Heart left ventricle (tissue), 16 donors: ENCODE measurements around the gene PLXNA1. TPM values are rescaled to one million over a fixed set of nuclear protein-coding genes. Genes with fewer than 3 reads are reported as not detected.

Experiments used
- ATAC-seq, 4 donors: fragments of 200-7000 bp; cut with Tn5 transposase; one replicate each; pipeline ENCODE4 v1.9.1; 2020 to 2022; ENCODE audit warnings: moderate library complexity in 4 of 4, mild to moderate bottlenecking in 3 of 4, moderate number of reproducible peaks in 1 of 4
- DNase-seq, 5 donors: peaks; one replicate each; pipeline ENCODE4 v3.0.0-alpha.2; 2020
- H3K27ac ChIP-seq, 12 donors: fragments of 200-600 bp; sonication (generic) in 4 of 12; one replicate each; pipeline versions ENCODE4 v1.5.0 to v1.8.0; 2016 to 2022; ENCODE audit warnings: mild to moderate bottlenecking in 2 of 12
- H3K27me3 ChIP-seq, 9 donors: fragments of 200-600 bp; sonication (generic) in 2 of 9; one replicate each; pipeline versions ENCODE4 v1.5.1 to v1.8.0; 2016 to 2022; ENCODE audit warnings: mild to moderate bottlenecking in 3 of 9
- H3K36me3 ChIP-seq, 9 donors: fragments of 200-600 bp; sonication (generic) in 2 of 9; one replicate each; pipeline versions ENCODE4 v1.5.0 to v1.8.0; 2018 to 2022; ENCODE audit warnings: mild to moderate bottlenecking in 2 of 9
- H3K4me1 ChIP-seq, 12 donors: fragments of 200-600 bp; sonication (generic) in 4 of 12; one replicate each; pipeline versions ENCODE4 v1.5.0 to v1.8.0; 2016 to 2022; ENCODE audit warnings: mild to moderate bottlenecking in 3 of 12
- H3K4me3 ChIP-seq, 12 donors: fragments of 200-600 bp; sonication (generic) in 4 of 12; one replicate each; pipeline versions ENCODE4 v1.5.0 to v1.8.0; 2017 to 2022; ENCODE audit warnings: mild to moderate bottlenecking in 9 of 12, moderate library complexity in 4 of 12
- H3K9me3 ChIP-seq, 12 donors: fragments of 200-600 bp; sonication (generic) in 4 of 12; one replicate each; pipeline versions ENCODE4 v1.5.0 to v1.8.0; 2016 to 2022; ENCODE audit warnings: mild to moderate bottlenecking in 1 of 12
- CTCF ChIP-seq, 12 donors: fragments of 200-600 bp; sonication (generic) in 4 of 12; IDR thresholded peaks; one replicate each; pipeline versions ENCODE4 v1.5.0 to v1.8.0; 2018 to 2022; ENCODE audit warnings: antibody characterized with exemption in 12 of 12, mild to moderate bottlenecking in 5 of 12
- POLR2A ChIP-seq, 2 donors: fragments of 450-650 bp; IDR thresholded peaks; one replicate each; pipeline ENCODE4 v1.6.1; 2017; ENCODE audit warnings: antibody characterized with exemption in 2 of 2, mild to moderate bottlenecking in 2 of 2, moderate library complexity in 2 of 2
- WGBS, 4 donors: extraction: QIAGEN DNeasy Blood & Tissue Kit in 2 of 4; methylation state at CpG; one replicate each; pipeline versions ENCODE4 v1.1.5 to v1.1.7; 2013 to 2018; 5-methylcytosine and 5-hydroxymethylcytosine counted together
- intact Hi-C, 10 donors: fragments of 100-400 bp; cut with DNase I; formaldehyde crosslinking; loops; one replicate each; pipeline versions ENCODE4 v1.11.1 to v1.14.2; 2022
- polyA plus RNA-seq, 2 donors: library from polyadenylated mRNA; stranded (reverse); fragments of 200-250 nt; gene quantifications; one replicate each; pipeline ENCODE4 v1.2.3, GENCODE V29; 2013
- total RNA-seq, 9 donors: library from RNA; depleted of rRNA in 2 of 9; stranded (reverse); fragments of >200 nt in 2 of 9; fragmentation: NEBNext Ultra II Directional in 3 of 9; extraction: Animal tissue kit (Norgen Biotek cat#: 25700) in 3 of 9; gene quantifications; one replicate each; pipeline versions ENCODE4 v1.1.0 to v1.2.4, GENCODE V29; 2016 to 2023
- donor health status: ischemic (EF 13 %, LVEDD 7.1; RV severe dilation, severe dysfunction).
- donor health status: healthy with polysubstance abuse.
- donor health status: DM: no; HTN: yes; CAD: no.
- donor health status: DM: no; HTN: no; CAD: no.
- donor health status: ischemic (EF 25% LVEDD 6.9; RV normal size, moderate dysfunction).
- donor health status: ischemic (EF 25% LVEDD 5.7; RV mildly dilated, moderate dysfunction).
- donor health status: healthy.
- donor health status: DM: yes; HTN: yes; CAD: no.
- donor health status: ischemic (EF 35%, LVEDD 5.7; RV mildly dilated, moderate dysfunction).
- donor health status: nonischemic (EF 11% LVEDD 7.7; RV severe dilation, severe dysfunction).
- donor health status: DM: yes; HTN: yes; CAD: no.
- donor health status: PGD.
- donor health status: ischemic (EF 29% LVEDD 5.4; RV normal size, mild dysfunction).
- donor health status: nonischemic (EF 23%, LVEDD 6.1; RV moderate dilation, normal function).

The PLXNA1 gene
- total and polyA plus RNA-seq, 11 donors, result 14.6 to 38.8 (median 29.6) TPM

- TF ChIP-seq POLR2A (IDR thresholded peaks at IDR 0.05) (no peak), CTCF (IDR thresholded peaks at IDR 0.05) (no peak)
- no peak for ATAC-seq
- DNase-seq, result peak in 2 of 5 donors; percentile 5 to 36
- H3K4me3 ChIP-seq, result no peak overlapping the region
- intact Hi-C loops, result no loop called here
- no peaks in the 10 kb centered on the region for H3K27me3 ChIP-seq
- H3K4me1 ChIP-seq, result peaks cover 0 to 25% (median 21%) of the 10 kb centered on the region in 12 donors
- H3K27ac ChIP-seq, result no peak overlapping the region
- H3K36me3 ChIP-seq, result no peaks in the 10 kb centered on the region
- no peaks in the 10 kb centered on the region for H3K9me3 ChIP-seq
- WGBS, 4 donors, result 84 to 98% (median 89%) methylated on average over 5 to 10 of the region's 10 CpGs
These were observed 18.0 kb upstream of the PLXNA1 start for GRCh38 chr3:126964950-126965349.

- intact Hi-C loops, result no loop called here
- Histone ChIP-seq H3K36me3 (no peaks in the 10 kb centered on the region), H3K27ac (no peak overlapping the region), H3K4me1 (peaks cover 0 to 22% (median 18%) of the 10 kb centered on the region in 12 donors), H3K27me3 (no peaks in the 10 kb centered on the region), H3K4me3 (no peak overlapping the region), H3K9me3 (no peaks in the 10 kb centered on the region)
- no peak for ATAC-seq
- peak in 1 of 5 donors; percentile 29 for DNase-seq
- 90 to 93% (median 92%) methylated on average over 9 of the region's 9 CpGs for WGBS, 4 donors
- TF ChIP-seq POLR2A (IDR thresholded peaks at IDR 0.05), result no peak
- TF ChIP-seq CTCF (IDR thresholded peaks at IDR 0.05), result no peak
These were observed 17.3 kb upstream of the PLXNA1 start for GRCh38 chr3:126965526-126966080.

DNA sequence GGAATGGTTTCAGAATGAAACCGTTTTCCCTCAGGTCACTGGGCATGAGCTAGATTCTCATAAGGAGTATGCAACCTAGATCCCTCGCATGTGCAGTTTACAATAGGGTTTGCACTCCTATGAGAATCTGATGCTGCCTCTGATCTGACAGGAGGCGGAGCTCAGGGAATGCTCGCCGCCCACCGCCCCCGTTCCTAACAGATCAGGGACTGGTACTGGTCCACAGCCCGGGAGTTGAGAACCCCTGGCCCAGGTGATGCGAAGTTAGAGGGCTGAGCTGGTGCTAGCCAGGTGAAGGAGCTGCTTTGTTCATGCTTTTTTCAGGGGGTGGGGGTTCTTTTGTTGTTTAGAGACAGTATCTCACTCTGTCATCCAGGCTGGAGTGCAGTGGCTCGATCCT, 15.5 kb upstream of the PLXNA1 start:
- no peak overlapping the region for H3K27ac ChIP-seq
- TF ChIP-seq CTCF (IDR thresholded peaks at IDR 0.05) (no peak), POLR2A (IDR thresholded peaks at IDR 0.05) (no peak)
- ATAC-seq (no peak), DNase-seq (peak in 1 of 5 donors; percentile 37)
- H3K36me3 ChIP-seq, result no peaks in the 10 kb centered on the region
- intact Hi-C loops, result no loop called here
- no peak overlapping the region for H3K4me3 ChIP-seq
- peaks cover 0 to 3% (median 0%) of the 10 kb centered on the region in 9 donors for H3K27me3 ChIP-seq
- H3K9me3 ChIP-seq, result no peaks in the 10 kb centered on the region
- 85 to 89% (median 86%) methylated on average over 10 of the region's 10 CpGs for WGBS, 4 donors
- peaks cover 0 to 20% (median 2%) of the 10 kb centered on the region in 12 donors for H3K4me1 ChIP-seq

- H3K36me3 ChIP-seq, result no peaks in the 10 kb centered on the region
- intact Hi-C loops, result no loop called here
- ATAC-seq (no peak), DNase-seq (peak in 1 of 5 donors; percentile 8)
- peaks cover 0 to 28% (median 0%) of the 10 kb centered on the region in 12 donors for H3K4me1 ChIP-seq
- peaks cover 0 to 2% (median 0%) of the 10 kb centered on the region in 12 donors for H3K9me3 ChIP-seq
- peaks cover 0 to 3% (median 0%) of the 10 kb centered on the region in 9 donors for H3K27me3 ChIP-seq
- H3K4me3 ChIP-seq, result no peak overlapping the region
- TF ChIP-seq CTCF (IDR thresholded peaks at IDR 0.05) (no peak), POLR2A (IDR thresholded peaks at IDR 0.05) (no peak)
- H3K27ac ChIP-seq, result peak overlapping the region in 1 of 12 donors; percentile 19
- WGBS, 4 donors, result 86 to 89% (median 87%) methylated on average over 20 of the region's 20 CpGs
These were observed 14.2 kb upstream of the PLXNA1 start for GRCh38 chr3:126968391-126969390.
